Thymus (tissue), 11 donors: ENCODE results near the gene RGS8. TPM values are rescaled to one million over a fixed set of nuclear protein-coding genes. Genes with fewer than 3 reads are reported as not detected.

Source experiments
- DNase-seq, 9 donors: peaks; one replicate each; pipeline ENCODE4 v3.0.0-alpha.2; 2013; ENCODE audit warnings: low spot score in 9 of 9, low read depth in 6 of 9, missing footprints in 1 of 9
- H3K27ac ChIP-seq, 2 donors: one replicate each; pipeline ENCODE4 v1.5.1; 2013; ENCODE audit warnings: control low read depth in 1 of 2, low read depth in 1 of 2, low read length in 1 of 2, mild to moderate bottlenecking in 1 of 2, moderate library complexity in 1 of 2
- H3K27me3 ChIP-seq, 2 donors: one replicate each; pipeline ENCODE4 v1.5.1; 2013; ENCODE audit warnings: low read length in 1 of 2; ENCODE audit not compliant: control insufficient read depth in 2 of 2, insufficient read depth in 1 of 2
- H3K36me3 ChIP-seq, 2 donors: one replicate each; pipeline ENCODE4 v1.5.1; 2013; ENCODE audit warnings: low read length in 1 of 2, mild to moderate bottlenecking in 1 of 2, moderate library complexity in 1 of 2; ENCODE audit not compliant: control insufficient read depth in 2 of 2, insufficient read depth in 2 of 2
- H3K4me1 ChIP-seq, 2 donors: one replicate each; pipeline ENCODE4 v1.5.1; 2013; ENCODE audit warnings: low read length in 2 of 2; ENCODE audit not compliant: control insufficient read depth in 2 of 2, insufficient read depth in 2 of 2
- H3K4me3 ChIP-seq, 2 donors: one replicate each; pipeline ENCODE4 v1.5.1; 2013; ENCODE audit warnings: low read length in 2 of 2, control low read depth in 1 of 2, mild to moderate bottlenecking in 1 of 2
- H3K9me3 ChIP-seq, 2 donors: one replicate each; pipeline ENCODE4 v1.5.1; 2013; ENCODE audit warnings: low read length in 1 of 2, mild to moderate bottlenecking in 1 of 2; ENCODE audit not compliant: control insufficient read depth in 2 of 2, insufficient read depth in 1 of 2
- WGBS: extraction: QIAGEN DNeasy Blood & Tissue Kit; methylation state at CpG from one replicate; pipeline ENCODE4 v1.1.7; 2013; 5-methylcytosine and 5-hydroxymethylcytosine counted together
- polyA plus RNA-seq: library from polyadenylated mRNA; stranded (reverse); fragments of 200-250 nt; gene quantifications from one replicate; pipeline ENCODE4 v1.2.3, GENCODE V29; 2013
- total RNA-seq: library from RNA; stranded (reverse); fragments of 120-200 nt; gene quantifications from one replicate; pipeline ENCODE4 v1.2.4, GENCODE V29; 2013
- donor health status: healthy.

RGS8 gene
- total and polyA plus RNA-seq, 2 donors: 0.11 to 0.19 TPM

GRCh38 chr1:182668521-182669054 lies 15.8 kb downstream of the RGS8 start:
- Histone ChIP-seq H3K36me3 (no peaks in the 10 kb centered on the region), H3K4me1 (no peaks in the 10 kb centered on the region), H3K4me3 (no peak overlapping the region), H3K9me3 (no peaks in the 10 kb centered on the region), H3K27ac (no peak overlapping the region), H3K27me3 (peaks cover 0 to 12% of the 10 kb centered on the region in 2 donors)
- no peak for DNase-seq
- 96% methylated on average over 11 of the region's 11 CpGs for WGBS

GRCh38 chr1:182667848-182668505 lies 16.4 kb downstream of the RGS8 start:
- H3K27me3 ChIP-seq: peaks cover 0 to 11% of the 10 kb centered on the region in 2 donors
- no peaks in the 10 kb centered on the region for H3K4me1 ChIP-seq
- 93% methylated on average over 7 of the region's 7 CpGs for WGBS
- H3K9me3 ChIP-seq: no peaks in the 10 kb centered on the region
- no peak overlapping the region for H3K4me3 ChIP-seq
- no peaks in the 10 kb centered on the region for H3K36me3 ChIP-seq
- no peak for DNase-seq
- no peak overlapping the region for H3K27ac ChIP-seq

- no peaks in the 10 kb centered on the region for H3K36me3 ChIP-seq
- no peak overlapping the region for H3K27ac ChIP-seq
- H3K27me3 ChIP-seq: peaks cover 0 to 2% of the 10 kb centered on the region in 2 donors
- 71% methylated on average over 9 of the region's 9 CpGs for WGBS
- H3K4me3 ChIP-seq: no peak overlapping the region
- no peak for DNase-seq
- H3K4me1 ChIP-seq: no peaks in the 10 kb centered on the region
- H3K9me3 ChIP-seq: no peaks in the 10 kb centered on the region
These were observed 17.7 kb downstream of the RGS8 start for GRCh38 chr1:182666706-182667105.

DNA sequence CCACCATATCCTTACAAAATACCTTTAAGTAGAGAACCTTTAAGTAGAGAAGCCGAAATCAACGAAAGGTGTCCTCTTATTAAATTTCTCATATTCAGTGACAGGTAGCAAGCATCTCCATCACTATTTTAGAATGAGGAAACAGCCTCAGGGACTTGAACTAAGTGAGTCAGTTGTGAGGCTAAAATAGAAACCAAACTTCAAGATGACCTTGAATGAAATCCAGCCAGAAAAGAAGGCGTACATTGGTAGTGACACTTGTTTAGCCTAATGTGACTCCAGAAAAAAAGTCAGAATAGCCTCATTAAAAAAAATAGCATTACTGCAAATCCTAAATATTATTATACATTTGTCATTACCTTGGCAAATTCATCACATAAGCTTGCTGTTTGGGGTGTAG lies 20.1 kb downstream of the RGS8 start:
- Histone ChIP-seq H3K36me3 (no peaks in the 10 kb centered on the region), H3K27ac (no peak overlapping the region)
- 94% methylated on average over 3 of the region's 3 CpGs for WGBS

DNA sequence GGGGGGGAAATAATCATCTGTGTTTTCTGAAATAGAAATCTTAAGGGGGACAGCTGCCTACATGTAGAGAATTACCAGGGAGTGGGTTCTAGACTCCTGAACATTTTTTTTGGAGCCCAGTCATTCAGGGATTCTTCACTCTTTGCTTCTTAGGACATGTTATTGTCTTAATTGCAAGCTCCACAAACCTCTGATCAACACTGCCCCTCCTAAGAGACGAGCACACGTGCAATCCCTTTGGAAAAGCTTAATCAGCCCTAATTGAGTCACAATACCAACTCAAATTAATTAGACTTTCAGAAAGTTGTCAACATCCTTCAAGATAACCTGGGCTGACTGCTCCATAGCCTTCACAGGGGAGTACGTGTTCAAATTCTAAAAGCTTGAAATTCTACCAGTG lies 21.4 kb downstream of the RGS8 start:
- no peaks in the 10 kb centered on the region for H3K4me1 ChIP-seq
- no peaks in the 10 kb centered on the region for H3K9me3 ChIP-seq
- 93% methylated on average over 3 of the region's 3 CpGs for WGBS
- H3K4me3 ChIP-seq: no peak overlapping the region
- H3K36me3 ChIP-seq: no peaks in the 10 kb centered on the region
- peaks cover 0 to 3% of the 10 kb centered on the region in 2 donors for H3K27me3 ChIP-seq
- H3K27ac ChIP-seq: no peak overlapping the region
- no peak for DNase-seq

More for the DNA sequence above, 20.1 kb downstream of the RGS8 start:
- H3K27me3 ChIP-seq: peaks cover 0 to 3% of the 10 kb centered on the region in 2 donors
- H3K4me1 ChIP-seq: no peaks in the 10 kb centered on the region
- H3K4me3 ChIP-seq: no peak overlapping the region
- no peak for DNase-seq
- H3K9me3 ChIP-seq: no peaks in the 10 kb centered on the region

- Histone ChIP-seq H3K9me3 (no peaks in the 10 kb centered on the region), H3K27ac (no peak overlapping the region), H3K4me3 (no peak overlapping the region), H3K36me3 (no peaks in the 10 kb centered on the region), H3K4me1 (no peaks in the 10 kb centered on the region), H3K27me3 (peaks cover 2 to 3% of the 10 kb centered on the region in 2 donors)
- no peak for DNase-seq
- 77% methylated on average over 7 of the region's 7 CpGs for WGBS
These were observed 22.1 kb downstream of the RGS8 start for GRCh38 chr1:182662121-182662890.

DNA sequence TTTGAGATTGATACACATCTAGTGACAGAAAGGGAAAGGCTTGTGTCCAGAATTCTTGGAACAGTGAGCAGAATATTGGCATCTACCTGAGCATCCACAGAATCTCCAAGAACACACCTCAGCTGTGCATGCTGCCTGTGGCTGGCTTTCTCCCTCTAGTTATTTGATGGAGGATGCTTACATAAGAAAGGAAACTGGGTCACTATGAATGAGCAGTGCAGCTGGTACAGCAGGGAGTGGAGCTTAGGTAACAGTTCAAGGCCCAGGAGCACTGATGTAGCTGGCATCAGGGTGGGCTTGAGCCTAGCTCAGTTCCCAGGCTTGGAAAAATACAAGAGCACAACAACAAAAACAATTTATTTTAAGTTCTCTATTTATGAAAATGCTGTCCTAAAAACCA lies 26.3 kb downstream of the RGS8 start:
- no peak for DNase-seq
- no peak overlapping the region for H3K4me3 ChIP-seq
- H3K27me3 ChIP-seq: peaks cover 3% of the 10 kb centered on the region in 2 donors
- H3K9me3 ChIP-seq: no peaks in the 10 kb centered on the region
- H3K36me3 ChIP-seq: no peaks in the 10 kb centered on the region
- H3K4me1 ChIP-seq: no peaks in the 10 kb centered on the region
- H3K27ac ChIP-seq: no peak overlapping the region

GRCh38 chr1:182656842-182657397 lies 27.5 kb downstream of the RGS8 start:
- Histone ChIP-seq H3K4me3 (no peak overlapping the region), H3K27me3 (peaks cover 3% of the 10 kb centered on the region in 2 donors), H3K9me3 (no peaks in the 10 kb centered on the region), H3K27ac (no peak overlapping the region), H3K36me3 (no peaks in the 10 kb centered on the region), H3K4me1 (no peaks in the 10 kb centered on the region)
- WGBS: 88% methylated on average over 4 of the region's 4 CpGs
- no peak for DNase-seq

GRCh38 chr1:182653986-182654385 lies 30.4 kb downstream of the RGS8 start:
- 76% methylated on average over 2 of the region's 2 CpGs for WGBS
- H3K36me3 ChIP-seq: no peaks in the 10 kb centered on the region
- peaks cover 0 to 3% of the 10 kb centered on the region in 2 donors for H3K27me3 ChIP-seq
- H3K27ac ChIP-seq: no peak overlapping the region
- H3K9me3 ChIP-seq: no peaks in the 10 kb centered on the region
- H3K4me1 ChIP-seq: no peaks in the 10 kb centered on the region
- no peak overlapping the region for H3K4me3 ChIP-seq
- DNase-seq: no peak
